Smooth muscle cell (in vitro differentiated cells): ENCODE data around the gene PRDM16. TPM values are rescaled to one million over a fixed set of nuclear protein-coding genes. Genes with fewer than 3 reads are reported as not detected.

Source experiments
- DNase-seq: peaks from one replicate; lab custom pipeline; 2025; ENCODE audit not compliant: unreplicated experiment; lab: John Stamatoyannopoulos, UW
- H2AFZ ChIP-seq: fragments of 200-600 bp; sonication (generic); 2 replicates; pipeline ENCODE4 v1.6.0; 2016; ENCODE audit warnings: antibody characterized with exemption, low read depth, mild to moderate bottlenecking
- H3F3A ChIP-seq: fragments of 200-600 bp; sonication (generic); 2 replicates; pipeline ENCODE4 v1.6.0; 2017; ENCODE audit warnings: antibody characterized with exemption, low read depth
- H3K27ac ChIP-seq: fragments of 200-600 bp; sonication (generic); 2 replicates; pipeline ENCODE4 v1.5.1; 2016; ENCODE audit warnings: low read depth, mild to moderate bottlenecking
- H3K27me3 ChIP-seq: fragments of 200-600 bp; sonication (generic); 2 replicates; pipeline ENCODE4 v1.6.1; 2016; ENCODE audit warnings: low read depth, mild to moderate bottlenecking
- H3K36me3 ChIP-seq: fragments of 200-600 bp; sonication (generic); 2 replicates; pipeline ENCODE4 v1.5.1; 2016; ENCODE audit warnings: low read depth
- H3K4me1 ChIP-seq: fragments of 200-600 bp; sonication (generic); 2 replicates; pipeline ENCODE4 v1.5.1; 2016; ENCODE audit warnings: low read depth
- H3K4me2 ChIP-seq: fragments of 200-600 bp; sonication (generic); 2 replicates; pipeline ENCODE4 v1.6.0; 2016; ENCODE audit warnings: mild to moderate bottlenecking
- H3K4me3 ChIP-seq: fragments of 200-600 bp; sonication (generic); 2 replicates; pipeline ENCODE4 v1.5.1; 2016; ENCODE audit warnings: mild to moderate bottlenecking
- H3K79me2 ChIP-seq: fragments of 200-600 bp; sonication (generic); 2 replicates; pipeline ENCODE4 v1.6.0; 2016; ENCODE audit warnings: low read depth, mild to moderate bottlenecking
- H3K9ac ChIP-seq: fragments of 200-600 bp; sonication (generic); 2 replicates; pipeline ENCODE4 v1.6.0; 2016; ENCODE audit warnings: low read depth
- H3K9me3 ChIP-seq: fragments of 200-600 bp; sonication (generic); replicated peaks from 2 replicates; pipeline ENCODE4 v1.5.1; 2016; ENCODE audit warnings: low read depth
- H4K20me1 ChIP-seq: fragments of 200-600 bp; sonication (generic); 2 replicates; pipeline ENCODE4 v1.6.0; 2016; ENCODE audit warnings: low read depth
- CTCF ChIP-seq: fragments of 200-600 bp; sonication (generic); IDR thresholded peaks from 2 replicates; pipeline ENCODE4 v1.5.1; 2017; ENCODE audit warnings: borderline replicate concordance, mild to moderate bottlenecking, antibody characterized with exemption; ENCODE audit not compliant: insufficient read depth, poor library complexity, severe bottlenecking
- WGBS: methylation state at CpG from one replicate; pipeline ENCODE4 v1.1.7; 2016; ENCODE audit warnings: low lambda C conversion rate; 5-methylcytosine and 5-hydroxymethylcytosine counted together
- polyA plus RNA-seq: library from polyadenylated mRNA; unstranded; fragments of >200 nt; fragmentation: Nextera tagmentation; extraction: Ambion mirVana; gene quantifications from 2 replicates; pipeline ENCODE4 v1.2.1, GENCODE V29; 2016
- total RNA-seq: library from RNA; depleted of rRNA; stranded (reverse); fragments of >200 nt; gene quantifications from 2 replicates; pipeline ENCODE4 v1.2.3, GENCODE V29; 2014

Gene PRDM16
- total and polyA plus RNA-seq, 2 experiments from 2014 or later, result 0.72 to 1.3 TPM

DNA sequence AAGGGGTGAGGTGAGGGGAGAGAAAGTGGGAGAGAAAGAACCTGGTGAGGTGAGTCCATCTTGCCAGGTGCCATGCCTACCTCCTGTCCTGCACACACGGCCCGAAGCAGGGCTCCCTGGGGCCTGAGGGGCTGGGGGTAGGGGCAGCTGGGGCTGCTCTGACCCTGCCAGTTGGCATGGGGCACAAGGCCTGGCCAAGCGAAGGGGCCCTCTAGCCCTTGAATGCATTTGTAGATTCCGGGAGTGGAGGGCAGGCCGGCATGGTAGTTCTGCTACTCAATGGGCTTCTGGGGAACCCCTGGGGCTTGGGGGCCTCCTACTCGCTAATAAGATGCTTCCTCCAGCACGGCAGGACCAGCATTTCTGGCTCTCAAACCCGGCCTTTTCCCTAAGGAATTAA, 3.6 kb upstream of the PRDM16 start:
- Histone ChIP-seq H3K9ac (no peak overlapping the region), H3K36me3 (no peaks in the 10 kb centered on the region), H2AFZ (no peak overlapping the region), H3K4me2 (no peak overlapping the region), H3K9me3 (no peaks in the 10 kb centered on the region), H3K27ac (no peak overlapping the region), H4K20me1 (no peaks in the 10 kb centered on the region), H3K4me1 (peaks cover 33% of the 10 kb centered on the region), H3K79me2 (no peaks in the 10 kb centered on the region), H3K4me3 (no peak overlapping the region), H3K27me3 (peaks cover 83% of the 10 kb centered on the region), H3F3A (no peaks in the 10 kb centered on the region)
- no peak for DNase-seq
- 80% methylated on average over 8 of the region's 8 CpGs for WGBS
- no peak for TF ChIP-seq CTCF

- Histone ChIP-seq H3K4me3 (no peak overlapping the region), H3K9me3 (no peaks in the 10 kb centered on the region), H3K27ac (no peak overlapping the region), H4K20me1 (no peaks in the 10 kb centered on the region), H3K4me1 (peaks cover 35% of the 10 kb centered on the region), H3K36me3 (no peaks in the 10 kb centered on the region), H3K79me2 (no peaks in the 10 kb centered on the region), H3K9ac (no peak overlapping the region), H2AFZ (no peak overlapping the region), H3F3A (no peaks in the 10 kb centered on the region), H3K4me2 (no peak overlapping the region), H3K27me3 (peaks cover 84% of the 10 kb centered on the region)
- no peak for DNase-seq
- TF ChIP-seq CTCF, result no peak
- WGBS, result 82% methylated on average over 7 of the region's 7 CpGs
Measured at GRCh38 chr1:3065797-3066196, 3.2 kb upstream of the PRDM16 start.

GRCh38 chr1:3066250-3066711, 2.7 kb upstream of the PRDM16 start:
- Histone ChIP-seq H3K4me2 (no peak overlapping the region), H3F3A (no peaks in the 10 kb centered on the region), H3K4me3 (no peak overlapping the region), H3K36me3 (no peaks in the 10 kb centered on the region), H3K27me3 (peaks cover 86% of the 10 kb centered on the region), H3K27ac (no peak overlapping the region), H4K20me1 (peaks cover 3% of the 10 kb centered on the region), H3K9me3 (no peaks in the 10 kb centered on the region), H3K4me1 (peaks cover 40% of the 10 kb centered on the region), H3K9ac (no peak overlapping the region), H2AFZ (no peak overlapping the region), H3K79me2 (no peaks in the 10 kb centered on the region)
- 52% methylated on average over 11 of the region's 11 CpGs for WGBS
- DNase-seq, result no peak
- peak; percentile 38 for TF ChIP-seq CTCF

DNA sequence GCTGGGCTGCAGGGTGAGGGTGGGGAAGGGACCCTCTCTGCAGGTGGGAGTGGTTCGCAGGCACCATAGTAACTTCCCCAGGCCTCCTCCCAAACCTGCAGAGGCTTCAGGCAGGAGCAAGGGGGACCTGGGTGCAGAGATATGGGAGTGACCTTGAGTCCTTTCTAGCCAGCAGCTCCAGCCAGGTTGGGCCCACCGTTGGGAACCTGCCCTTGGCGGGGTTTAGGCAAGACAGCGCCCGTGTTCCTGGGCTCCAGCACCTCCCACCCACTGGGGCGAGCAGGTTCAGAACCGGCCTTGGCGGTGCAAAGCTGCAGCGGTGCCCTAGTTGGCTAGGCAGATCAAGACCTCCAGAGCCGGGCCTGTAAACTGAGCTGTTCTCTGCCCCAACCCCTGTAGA, 2.2 kb upstream of the PRDM16 start:
- no peak for TF ChIP-seq CTCF
- H2AFZ ChIP-seq, result no peak overlapping the region

More for the DNA sequence above, 2.2 kb upstream of the PRDM16 start:
- Histone ChIP-seq H3K9me3 (no peaks in the 10 kb centered on the region), H3K27ac (no peak overlapping the region), H4K20me1 (peaks cover 4% of the 10 kb centered on the region), H3K27me3 (peaks cover 86% of the 10 kb centered on the region), H3K36me3 (no peaks in the 10 kb centered on the region), H3K9ac (no peak overlapping the region), H3F3A (no peaks in the 10 kb centered on the region), H3K4me1 (peaks cover 40% of the 10 kb centered on the region), H3K79me2 (no peaks in the 10 kb centered on the region), H3K4me3 (no peak overlapping the region), H3K4me2 (no peak overlapping the region)
- WGBS, result 66% methylated on average over 8 of the region's 10 CpGs
- no peak for DNase-seq
